GM23248 (cell line): ENCODE measurements around the gene TEX44.

Experiments used
- EZH2 ChIP-seq: fragments of 200-600 bp; sonication (generic); IDR thresholded peaks from 2 replicates; pipeline ENCODE4 v1.6.1; 2018; ENCODE audit warnings: antibody characterized with exemption, mild to moderate bottlenecking; ENCODE audit not compliant: insufficient read depth, poor library complexity, severe bottlenecking
- EZH2phosphoT487 ChIP-seq: fragments of 200-600 bp; sonication (generic); IDR thresholded peaks from 2 replicates; pipeline ENCODE4 v1.6.1; 2018; ENCODE audit warnings: antibody characterized with exemption, moderate library complexity, mild to moderate bottlenecking, low read depth; ENCODE audit not compliant: insufficient read depth

- TF ChIP-seq EZH2: no peak
- no peak for TF ChIP-seq EZH2phosphoT487
Observed at GRCh38 chr2:231634951-231635875, 42.5 kb downstream of the TEX44 start.
